Fibroblast of mammary gland (primary cell): ENCODE results near the gene TOX2.

Experiments used
- DNase-seq: peaks from one replicate; pipeline ENCODE4 v3.0.0-alpha.2; 2010; ENCODE audit warnings: low read depth
- H3K4me3 ChIP-seq: 2 replicates; pipeline ENCODE4 v1.5.1; 2011; ENCODE audit warnings: low read depth, mild to moderate bottlenecking, low read length, moderate library complexity; ENCODE audit not compliant: control insufficient read depth
- TF ChIP-seq, protein P1 (sequence below): conservative IDR thresholded peaks from 2 replicates; pipeline ENCODE4 v1.5.1; 2011; ENCODE audit warnings: low read depth, low read length, inconsistent platforms; ENCODE audit not compliant: control insufficient read depth, insufficient read depth

TOX2 gene

DNA sequence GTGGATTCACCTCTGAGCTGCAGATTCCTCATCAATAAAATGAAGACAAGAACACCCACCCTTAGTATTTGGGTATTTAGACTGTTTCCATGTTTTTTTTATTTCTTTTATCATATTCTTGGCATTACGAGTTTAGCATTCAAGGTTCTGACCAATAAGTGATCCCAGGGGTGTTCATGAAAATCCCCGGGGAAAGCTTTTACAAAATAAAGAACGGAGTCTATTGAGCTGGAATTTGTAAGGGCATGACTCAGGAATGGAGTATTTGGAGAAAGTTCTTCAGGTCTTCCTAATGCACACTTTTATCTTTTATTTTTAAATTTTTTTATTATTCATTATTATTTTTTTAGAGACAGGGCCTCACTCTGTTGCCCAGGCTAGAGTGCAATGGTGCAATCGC lies 19.4 kb upstream of the TOX2 start:
- TF ChIP-seq, protein P1, sequence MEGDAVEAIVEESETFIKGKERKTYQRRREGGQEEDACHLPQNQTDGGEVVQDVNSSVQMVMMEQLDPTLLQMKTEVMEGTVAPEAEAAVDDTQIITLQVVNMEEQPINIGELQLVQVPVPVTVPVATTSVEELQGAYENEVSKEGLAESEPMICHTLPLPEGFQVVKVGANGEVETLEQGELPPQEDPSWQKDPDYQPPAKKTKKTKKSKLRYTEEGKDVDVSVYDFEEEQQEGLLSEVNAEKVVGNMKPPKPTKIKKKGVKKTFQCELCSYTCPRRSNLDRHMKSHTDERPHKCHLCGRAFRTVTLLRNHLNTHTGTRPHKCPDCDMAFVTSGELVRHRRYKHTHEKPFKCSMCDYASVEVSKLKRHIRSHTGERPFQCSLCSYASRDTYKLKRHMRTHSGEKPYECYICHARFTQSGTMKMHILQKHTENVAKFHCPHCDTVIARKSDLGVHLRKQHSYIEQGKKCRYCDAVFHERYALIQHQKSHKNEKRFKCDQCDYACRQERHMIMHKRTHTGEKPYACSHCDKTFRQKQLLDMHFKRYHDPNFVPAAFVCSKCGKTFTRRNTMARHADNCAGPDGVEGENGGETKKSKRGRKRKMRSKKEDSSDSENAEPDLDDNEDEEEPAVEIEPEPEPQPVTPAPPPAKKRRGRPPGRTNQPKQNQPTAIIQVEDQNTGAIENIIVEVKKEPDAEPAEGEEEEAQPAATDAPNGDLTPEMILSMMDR = no peak
- DNase-seq = peak; percentile 85
- H3K4me3 ChIP-seq = no peak overlapping the region

DNA sequence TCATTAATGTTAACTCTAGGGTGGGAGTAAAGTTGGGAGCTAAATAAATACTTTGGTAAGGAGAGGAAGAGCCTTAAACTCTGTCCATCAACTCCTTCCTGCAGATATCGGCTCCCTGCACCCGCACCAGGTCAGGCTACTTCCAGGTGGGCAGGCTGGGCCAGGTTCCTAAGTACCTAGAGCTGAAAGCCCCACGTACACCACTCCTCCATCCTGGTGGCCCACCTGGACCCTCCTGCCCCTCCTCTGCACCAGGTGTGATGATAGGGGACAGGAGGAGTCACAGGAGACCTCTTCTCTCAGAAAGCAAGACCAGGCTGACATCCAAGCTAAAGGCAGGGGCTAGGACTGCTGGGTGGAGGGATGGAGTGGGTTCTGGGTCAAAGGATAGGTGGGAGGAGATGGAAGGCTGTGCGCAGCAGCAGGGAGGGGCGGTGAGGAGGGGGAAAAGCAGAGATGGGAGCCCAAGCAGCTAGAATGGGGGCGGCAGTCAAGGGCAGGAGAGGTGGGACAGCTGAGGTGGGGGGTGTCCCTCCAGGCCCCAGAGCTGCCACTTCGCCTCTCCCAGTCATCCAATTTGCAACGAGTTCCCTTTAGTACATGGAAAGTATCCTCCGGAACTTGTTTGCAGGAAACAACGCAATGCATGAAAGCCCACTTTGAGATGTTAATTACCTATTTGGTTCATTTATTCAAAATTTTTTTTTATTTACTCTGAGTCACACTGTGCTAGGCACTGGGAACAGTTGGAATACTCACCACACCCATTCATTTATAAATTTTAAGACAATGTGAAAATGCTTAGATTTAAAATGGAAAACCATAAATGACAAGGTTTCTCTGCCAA lies 15.2 kb upstream of the TOX2 start:
- no peak for DNase-seq
- TF ChIP-seq, protein P1 = no peak
- H3K4me3 ChIP-seq = no peak overlapping the region

DNA sequence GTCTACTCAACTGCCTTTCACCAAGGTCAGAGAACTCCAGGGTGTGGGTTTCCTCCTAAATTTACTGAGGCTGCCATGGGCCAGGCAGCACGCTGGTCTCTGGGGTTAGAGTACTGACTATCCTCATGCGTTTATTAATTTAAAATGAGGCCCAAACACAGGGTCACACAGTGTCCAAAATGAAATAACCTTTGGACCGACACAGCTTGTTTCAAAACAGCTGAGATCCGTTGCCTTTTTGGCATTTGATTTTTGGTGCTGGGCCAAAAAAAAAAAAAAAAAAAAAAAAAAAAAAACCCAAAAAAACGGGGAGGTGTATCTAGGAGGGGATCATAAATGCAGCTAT lies 14.6 kb upstream of the TOX2 start:
- no peak overlapping the region for H3K4me3 ChIP-seq
- TF ChIP-seq, protein P1 = no peak
- DNase-seq = no peak

DNA sequence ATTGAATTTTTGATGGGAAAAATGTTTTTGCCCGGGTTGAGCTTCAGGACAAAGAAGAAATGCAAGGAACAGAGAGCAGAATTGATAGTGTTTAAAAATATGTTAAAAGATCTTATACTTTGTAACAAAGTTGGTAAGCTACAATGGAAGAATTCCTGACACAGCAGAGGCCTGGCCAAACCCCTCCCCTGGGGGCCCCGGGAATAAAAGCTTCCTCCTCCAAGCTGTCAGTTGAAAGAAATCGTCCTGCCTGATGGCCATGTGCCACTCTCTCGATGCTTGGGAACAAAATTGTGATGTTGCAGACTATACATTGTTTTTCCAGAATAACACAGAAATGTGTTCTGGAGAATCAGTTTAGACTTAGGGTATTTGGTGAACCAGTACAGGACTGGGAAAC lies 14.2 kb upstream of the TOX2 start:
- no peak overlapping the region for H3K4me3 ChIP-seq
- TF ChIP-seq, protein P1 = no peak
- DNase-seq = no peak

DNA sequence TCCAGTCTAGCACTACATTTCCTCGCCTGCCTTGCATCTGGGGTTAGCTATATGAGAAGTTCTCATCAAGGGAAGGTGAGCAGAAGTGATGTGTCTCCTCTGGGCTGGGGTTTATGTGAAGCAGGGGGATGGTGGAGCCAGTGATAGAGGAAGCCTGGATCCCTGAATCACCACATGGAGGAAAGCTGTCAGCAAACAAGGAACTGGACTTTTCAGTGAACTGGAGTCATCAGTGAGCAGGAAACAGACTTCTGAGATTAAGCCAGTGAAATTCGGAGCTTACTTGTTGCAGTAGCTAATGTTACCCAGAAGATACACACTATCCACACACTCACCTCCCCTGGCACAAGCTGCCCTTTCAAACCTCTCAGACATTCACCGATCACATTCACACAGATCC lies 13.4 kb upstream of the TOX2 start:
- H3K4me3 ChIP-seq = no peak overlapping the region
- TF ChIP-seq, protein P1 = no peak
- peak; percentile 21 for DNase-seq

DNA sequence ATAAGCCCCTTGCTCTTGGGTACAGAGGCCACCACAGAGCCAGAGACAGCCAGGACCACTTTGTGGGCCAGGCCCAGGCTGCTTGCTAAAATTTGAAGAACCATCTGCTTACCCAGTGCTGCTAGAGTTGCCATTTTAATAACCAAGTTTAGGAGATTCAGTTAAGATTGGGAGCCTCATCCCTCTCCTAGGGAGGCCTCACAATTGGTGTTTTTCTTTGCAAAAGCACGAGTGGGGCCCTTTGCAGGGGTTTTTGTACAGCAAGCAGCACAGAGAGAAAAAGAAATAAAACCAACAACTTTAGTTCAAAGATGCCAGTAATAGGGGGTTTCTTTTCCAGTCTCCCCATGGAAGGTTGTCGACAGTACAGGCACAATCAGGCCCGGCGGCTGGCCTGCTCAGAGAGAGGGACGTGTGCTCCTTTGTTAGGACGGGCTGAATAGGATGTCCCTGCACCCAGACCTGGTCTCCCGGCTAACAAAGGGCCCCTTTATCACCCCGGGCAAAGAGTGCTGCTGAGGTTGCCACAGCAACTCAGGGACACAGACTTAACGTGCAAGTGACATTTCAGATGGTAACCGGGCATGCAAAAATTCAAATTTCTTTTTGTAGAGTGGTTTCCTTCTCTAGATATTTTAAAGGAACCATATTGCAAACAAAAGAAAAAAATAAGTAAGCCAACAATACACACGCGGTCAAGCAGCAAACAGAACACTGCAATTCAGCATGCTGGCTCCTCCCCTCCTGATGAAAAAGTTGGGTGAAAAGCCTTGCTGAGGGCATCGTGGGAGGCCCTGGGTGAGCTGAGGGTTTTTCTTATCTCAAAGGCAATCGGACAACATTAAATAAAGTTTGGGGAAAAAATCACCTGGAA lies 10.5 kb upstream of the TOX2 start:
- no peak for DNase-seq
- H3K4me3 ChIP-seq = no peak overlapping the region
- TF ChIP-seq, protein P1 = no peak
